ENCODE measurements around the gene OR2A25.

- TF ChIP-seq CTCF (conservative IDR thresholded peaks at IDR 0.05; ENCODE audit: low read length), result no peak
- no peak for TF ChIP-seq EZH2phosphoT487 (IDR thresholded peaks at IDR 0.05; ENCODE audit: borderline replicate concordance, low read depth, low read length)
Measured at GRCh38 chr7:144105211-144105610, 35.6 kb downstream of the OR2A25 start.

All from OCI-LY7 (cell line).